ENCODE results near the gene ITSN1.
"Not testable (repeated sequence)": the region's sequence is repeated elsewhere in the genome, so short reads cannot be mapped to it uniquely, and the experiment has no call there.

The ITSN1 gene

DNA sequence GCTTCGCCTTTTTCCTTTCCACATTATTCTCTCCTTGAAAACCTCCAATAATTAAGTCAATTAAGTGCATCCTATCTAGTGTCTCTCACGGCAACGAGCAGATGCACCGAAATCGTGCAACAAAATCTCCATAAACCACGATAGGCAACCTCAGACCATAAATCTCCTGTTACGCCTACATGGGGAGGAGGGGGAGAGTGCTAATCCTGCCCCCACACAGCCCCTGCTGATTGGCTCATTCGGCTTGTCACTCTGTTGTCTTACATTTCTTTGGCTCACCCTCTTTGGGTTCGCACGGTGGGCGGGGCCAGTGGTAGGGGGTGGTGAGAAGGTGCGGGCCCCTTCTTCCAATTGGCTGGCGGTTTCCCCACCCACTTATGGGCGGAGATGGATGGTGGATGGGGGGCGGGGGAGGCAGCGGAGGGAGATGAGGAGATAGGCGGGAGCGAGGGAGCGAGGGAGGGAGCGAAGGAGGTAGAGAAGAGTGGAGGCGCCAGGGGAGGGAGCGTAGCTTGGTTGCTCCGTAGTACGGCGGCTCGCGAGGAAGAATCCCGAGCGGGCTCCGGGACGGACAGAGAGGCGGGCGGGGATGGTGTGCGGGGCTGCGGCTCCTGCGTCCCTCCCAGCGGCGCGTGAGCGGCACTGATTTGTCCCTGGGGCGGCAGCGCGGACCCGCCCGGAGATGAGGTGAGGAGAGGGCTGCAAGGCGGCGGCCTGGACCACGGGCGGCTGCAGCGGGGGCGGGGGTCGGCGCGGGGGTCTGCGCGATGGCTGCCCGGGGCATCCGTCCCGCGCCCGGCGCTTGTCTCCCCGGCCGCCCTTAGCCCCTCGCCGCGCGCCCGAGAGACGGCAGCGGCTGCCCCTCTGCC lies at the start of gene ITSN1:
Gene ITSN1 (plus strand): TSS at position 475 of the 869 bp plus-strand sequence. CDS start 76,328 bp downstream, outside the sequence.
- H3K36me3 Mint-ChIP-seq (ENCODE audit: low read depth), result peaks cover 15% of the 10 kb centered on the region
- H3K27me3 Mint-ChIP-seq, result peaks cover 21% of the 10 kb centered on the region
- peak; percentile 99 for DNase-seq
- H3K4me3 Mint-ChIP-seq, result peak within 1 kb of the TSS; percentile 93
- H3K27ac Mint-ChIP-seq, result peak within 1 kb of the TSS; percentile 97
- no peaks in the 10 kb centered on the region for H3K9me3 Mint-ChIP-seq
- peaks cover 30% of the 10 kb centered on the region for H3K4me1 Mint-ChIP-seq (ENCODE audit: low read depth)

DNA sequence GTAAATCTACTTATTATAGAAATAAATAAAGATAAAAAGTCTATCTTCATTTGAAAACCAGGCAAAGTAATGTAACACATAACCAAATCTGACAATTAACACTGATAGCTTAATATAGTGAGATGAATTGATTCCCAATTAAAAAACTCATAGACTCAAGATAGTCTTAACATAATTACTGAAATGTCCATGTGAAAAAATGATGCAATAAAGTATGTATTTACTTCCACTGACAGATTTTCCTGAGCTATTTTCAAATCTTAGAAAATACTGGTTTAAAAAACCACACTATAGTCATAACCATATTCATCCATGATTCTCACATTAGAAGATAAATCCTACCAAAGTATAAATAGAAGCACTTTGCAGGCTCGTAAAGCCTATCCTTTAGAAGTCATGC lies 44.2 kb upstream of the ITSN1 start:
- Mint-ChIP-seq H3K4me1 (ENCODE audit: low read depth) (no peaks in the 10 kb centered on the region), H3K36me3 (ENCODE audit: low read depth) (peaks cover 59% of the 10 kb centered on the region), H3K9me3 (no peaks in the 10 kb centered on the region), H3K4me3 (no peak overlapping the region), H3K27me3 (no peaks in the 10 kb centered on the region), H3K27ac (no peak overlapping the region)
- DNase-seq, result no peak

- no peaks in the 10 kb centered on the region for H3K27me3 Mint-ChIP-seq
- peaks cover 37% of the 10 kb centered on the region for H3K36me3 Mint-ChIP-seq (ENCODE audit: low read depth)
- H3K9me3 Mint-ChIP-seq, result no peaks in the 10 kb centered on the region
- peaks cover 3% of the 10 kb centered on the region for H3K4me1 Mint-ChIP-seq (ENCODE audit: low read depth)
- H3K27ac Mint-ChIP-seq, result peak overlapping the region; percentile 18
- no peak overlapping the region for H3K4me3 Mint-ChIP-seq
- no peak for DNase-seq
These were observed 33.7 kb upstream of the ITSN1 start for GRCh38 chr21:33608559-33608958.

DNA sequence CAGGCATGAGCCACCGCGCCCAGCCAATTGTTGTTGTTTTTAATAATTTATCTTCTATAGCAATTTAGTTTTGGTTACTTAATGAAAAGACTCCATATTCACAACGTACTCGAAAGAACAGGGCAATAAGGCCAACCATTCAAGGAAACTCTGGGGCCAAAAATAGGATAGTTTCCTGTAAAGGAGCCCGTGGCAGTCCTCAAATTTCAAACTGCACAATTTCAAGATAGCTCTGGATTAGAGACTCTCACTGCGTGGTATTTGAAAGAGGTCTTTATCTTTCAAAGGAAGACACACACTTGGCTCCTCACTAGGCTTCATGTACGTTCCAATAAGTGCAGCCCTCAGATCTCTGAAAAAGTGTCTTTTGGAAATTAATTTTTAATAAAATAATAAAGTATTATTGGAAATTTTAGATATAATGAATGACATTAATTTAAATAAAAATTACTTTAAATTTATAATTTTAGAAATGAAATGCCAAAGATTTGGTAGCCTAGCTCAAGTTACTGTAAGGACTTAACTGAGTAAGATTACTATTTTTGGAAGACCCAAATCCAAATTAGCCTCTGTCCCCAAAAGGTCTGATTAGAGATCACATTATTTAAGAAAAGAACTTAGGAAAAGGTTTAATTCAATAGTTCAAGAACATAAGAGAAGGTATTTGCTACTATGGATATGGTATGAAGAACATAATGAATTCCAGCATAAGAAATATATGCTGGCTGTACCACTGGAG lies 31.1 kb upstream of the ITSN1 start:
- Mint-ChIP-seq H3K36me3 (ENCODE audit: low read depth) (peaks cover 41% of the 10 kb centered on the region), H3K27me3 (no peaks in the 10 kb centered on the region), H3K27ac (peak overlapping the region; percentile 34), H3K4me1 (ENCODE audit: low read depth) (no peaks in the 10 kb centered on the region), H3K9me3 (no peaks in the 10 kb centered on the region), H3K4me3 (no peak overlapping the region)
- no peak for DNase-seq

GRCh38 chr21:33617565-33617964 lies 24.7 kb upstream of the ITSN1 start:
- peaks cover 63% of the 10 kb centered on the region for H3K36me3 Mint-ChIP-seq (ENCODE audit: low read depth)
- H3K4me1 Mint-ChIP-seq (ENCODE audit: low read depth); H3K4me3 Mint-ChIP-seq; DNase-seq; H3K27me3 Mint-ChIP-seq; H3K9me3 Mint-ChIP-seq; H3K27ac Mint-ChIP-seq: not testable (repeated sequence)

DNA sequence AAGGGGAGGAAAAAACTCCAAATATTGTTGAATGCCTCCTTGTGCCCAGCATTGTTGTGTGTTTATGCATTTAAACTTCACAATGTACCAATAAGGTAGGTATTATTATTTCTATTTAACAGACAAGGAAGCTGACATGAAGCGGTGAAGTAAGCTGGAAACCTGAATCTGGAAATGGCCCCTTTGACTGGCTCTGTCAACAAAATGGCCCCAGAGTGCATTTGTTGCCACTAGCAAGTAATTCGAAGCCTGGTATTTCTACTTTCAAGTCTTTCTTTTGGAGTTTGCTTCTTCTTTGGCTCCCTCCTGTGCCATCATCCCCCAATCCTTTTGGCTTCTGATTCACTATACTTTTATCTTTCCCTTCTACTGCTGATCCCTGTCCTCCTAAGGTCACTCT lies 23.9 kb upstream of the ITSN1 start:
- Mint-ChIP-seq H3K27ac (no peak overlapping the region), H3K4me3 (no peak overlapping the region), H3K36me3 (ENCODE audit: low read depth) (peaks cover 59% of the 10 kb centered on the region), H3K27me3 (no peaks in the 10 kb centered on the region), H3K9me3 (no peaks in the 10 kb centered on the region), H3K4me1 (ENCODE audit: low read depth) (no peaks in the 10 kb centered on the region)
- no peak for DNase-seq

GRCh38 chr21:33619726-33620125 lies 22.6 kb upstream of the ITSN1 start:
- Mint-ChIP-seq H3K4me1 (ENCODE audit: low read depth) (no peaks in the 10 kb centered on the region), H3K27me3 (no peaks in the 10 kb centered on the region), H3K36me3 (ENCODE audit: low read depth) (peaks cover 63% of the 10 kb centered on the region), H3K4me3 (no peak overlapping the region), H3K27ac (no peak overlapping the region), H3K9me3 (no peaks in the 10 kb centered on the region)
- DNase-seq, result no peak

GRCh38 chr21:33622253-33622652 lies 20.0 kb upstream of the ITSN1 start:
- Mint-ChIP-seq H3K9me3 (no peaks in the 10 kb centered on the region), H3K4me3 (no peak overlapping the region), H3K4me1 (ENCODE audit: low read depth) (no peaks in the 10 kb centered on the region), H3K36me3 (ENCODE audit: low read depth) (peaks cover 51% of the 10 kb centered on the region), H3K27me3 (no peaks in the 10 kb centered on the region), H3K27ac (no peak overlapping the region)
- no peak for DNase-seq

- H3K36me3 Mint-ChIP-seq (ENCODE audit: low read depth), result peaks cover 46% of the 10 kb centered on the region
- not testable (repeated sequence) for H3K4me3 Mint-ChIP-seq; H3K27me3 Mint-ChIP-seq; DNase-seq; H3K4me1 Mint-ChIP-seq (ENCODE audit: low read depth); H3K9me3 Mint-ChIP-seq; H3K27ac Mint-ChIP-seq
These were observed 16.1 kb upstream of the ITSN1 start for GRCh38 chr21:33626151-33626550.

- H3K27ac Mint-ChIP-seq, result no peak overlapping the region
- DNase-seq, result no peak
- no peaks in the 10 kb centered on the region for H3K27me3 Mint-ChIP-seq
- no peaks in the 10 kb centered on the region for H3K9me3 Mint-ChIP-seq
- H3K4me1 Mint-ChIP-seq (ENCODE audit: low read depth), result peaks cover 18% of the 10 kb centered on the region
- H3K36me3 Mint-ChIP-seq (ENCODE audit: low read depth), result peaks cover 46% of the 10 kb centered on the region
- no peak overlapping the region for H3K4me3 Mint-ChIP-seq
These were observed 8.0 kb upstream of the ITSN1 start for GRCh38 chr21:33634254-33634653.

GRCh38 chr21:33640697-33641351 lies 1.5 kb upstream of the ITSN1 start:
- H3K27me3 Mint-ChIP-seq, result peaks cover 21% of the 10 kb centered on the region
- H3K9me3 Mint-ChIP-seq, result no peaks in the 10 kb centered on the region
- peak overlapping the region; percentile 97 for H3K27ac Mint-ChIP-seq
- peaks cover 35% of the 10 kb centered on the region for H3K4me1 Mint-ChIP-seq (ENCODE audit: low read depth)
- H3K4me3 Mint-ChIP-seq, result peak overlapping the region; percentile 93
- H3K36me3 Mint-ChIP-seq (ENCODE audit: low read depth), result peaks cover 23% of the 10 kb centered on the region
- peak; percentile 33 for DNase-seq

- peak; percentile 100 for DNase-seq
- Mint-ChIP-seq H3K4me3 (peak within 1 kb of the TSS; percentile 93), H3K4me1 (ENCODE audit: low read depth) (peaks cover 35% of the 10 kb centered on the region), H3K27me3 (peaks cover 21% of the 10 kb centered on the region), H3K9me3 (no peaks in the 10 kb centered on the region), H3K36me3 (ENCODE audit: low read depth) (peaks cover 21% of the 10 kb centered on the region), H3K27ac (peak within 1 kb of the TSS; percentile 97)
These were observed 812 bp upstream of the ITSN1 start, which contains the start of gene CRYZL1 for GRCh38 chr21:33641352-33642026. Gene CRYZL1 (minus strand): TSS chr21:33641741. CDS start chr21:33631551, 10,190 bp downstream.

DNA sequence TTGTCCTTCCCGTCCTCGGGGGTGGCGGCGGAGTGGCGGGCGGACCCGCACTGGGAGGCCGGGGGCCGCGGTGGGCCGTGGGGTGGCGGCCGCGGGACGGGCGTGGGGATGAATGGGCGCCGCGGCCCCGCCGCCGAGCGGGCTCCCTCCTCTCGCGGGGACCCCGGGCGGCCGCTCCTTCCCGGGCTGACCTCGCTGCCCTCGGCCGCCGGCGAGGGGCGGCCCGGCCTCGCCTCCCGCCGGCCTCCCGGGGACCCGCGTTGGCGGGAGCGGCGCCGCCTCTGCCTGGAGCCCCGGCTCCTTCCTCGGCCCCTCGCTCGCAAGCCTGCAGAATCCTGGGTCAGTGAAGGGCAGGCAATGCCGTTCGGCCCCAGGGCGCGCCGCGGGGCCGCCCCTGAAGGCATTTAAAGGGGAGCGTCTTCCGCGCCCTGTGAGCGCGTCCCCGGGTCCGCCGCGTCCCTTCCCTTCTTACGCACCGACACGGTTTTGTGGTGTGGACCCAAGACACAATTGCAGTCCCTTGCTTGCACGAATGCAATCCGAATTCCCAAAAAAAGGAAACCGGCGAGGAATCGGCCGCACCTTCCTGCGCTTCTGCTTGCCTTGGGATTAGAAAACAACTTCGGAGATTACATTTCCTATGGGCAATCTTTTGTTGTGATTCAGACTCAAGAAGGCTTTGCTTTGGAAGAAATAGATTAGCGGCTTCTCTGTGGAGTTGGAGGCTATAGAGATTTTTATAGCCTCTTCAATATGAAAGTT lies 776 bp downstream of the ITSN1 start:
- peak; percentile 52 for DNase-seq
- Mint-ChIP-seq H3K27me3 (peaks cover 21% of the 10 kb centered on the region), H3K4me3 (peak overlapping the region; percentile 83), H3K9me3 (no peaks in the 10 kb centered on the region), H3K4me1 (ENCODE audit: low read depth) (peaks cover 27% of the 10 kb centered on the region), H3K27ac (peak overlapping the region; percentile 65), H3K36me3 (ENCODE audit: low read depth) (peaks cover 13% of the 10 kb centered on the region)

Measured in activated T-cell treated with anti-CD3 and anti-CD28 coated beads, Interleukin-2, amount 50 U/mL, for 24 hours (primary cell).